Gastroesophageal sphincter (tissue), 3 donors: ENCODE measurements around the gene RASGRP1.

Experiments
- EP300 ChIP-seq: sonication (generic); formaldehyde crosslinking; IDR thresholded peaks from one replicate; pipeline ENCODE4 v1.6.1; 2017; ENCODE audit warnings: antibody characterized with exemption, mild to moderate bottlenecking
- POLR2A ChIP-seq, 2 donors: fragments of 450-650 bp; IDR thresholded peaks; one replicate each; pipeline ENCODE4 v1.6.1; 2017; ENCODE audit warnings: antibody characterized with exemption in 2 of 2, mild to moderate bottlenecking in 2 of 2, moderate library complexity in 1 of 2
- POLR2AphosphoS5 ChIP-seq: sonication (generic); formaldehyde crosslinking; IDR thresholded peaks from one replicate; pipeline ENCODE4 v1.6.1; 2017; ENCODE audit warnings: antibody characterized with exemption
- TF ChIP-seq, protein P1 (sequence below), 4 experiments: fragments of 200-600 bp in 2 of 4; fragments of 450-650 bp in 2 of 4; sonication (generic) in 1 of 4; IDR thresholded peaks; one replicate each; pipeline ENCODE4 v1.5.1; 2017 to 2019; ENCODE audit warnings: antibody characterized with exemption in 4 of 4, mild to moderate bottlenecking in 2 of 4, moderate library complexity in 2 of 4

DNA sequence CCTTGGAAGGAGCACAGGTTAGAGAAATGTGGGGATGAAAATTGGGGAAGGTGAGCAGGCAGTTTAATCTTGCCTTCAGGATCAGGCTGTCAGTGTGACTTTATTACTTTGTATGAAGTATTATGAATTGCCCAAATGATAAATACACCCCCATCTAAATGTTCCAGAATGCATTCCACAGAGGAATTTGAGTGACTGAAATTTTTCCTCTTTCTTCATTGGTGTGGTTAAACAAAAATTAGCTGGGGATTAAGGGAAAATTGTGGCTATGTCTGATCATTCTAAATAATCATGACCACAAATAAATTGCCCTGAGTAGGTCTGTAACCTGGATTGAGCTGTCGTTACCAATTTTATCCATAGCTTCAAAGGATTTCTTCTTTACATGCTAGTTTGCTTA, 77.2 kb downstream of the RASGRP1 start:
- TF ChIP-seq, protein P1, sequence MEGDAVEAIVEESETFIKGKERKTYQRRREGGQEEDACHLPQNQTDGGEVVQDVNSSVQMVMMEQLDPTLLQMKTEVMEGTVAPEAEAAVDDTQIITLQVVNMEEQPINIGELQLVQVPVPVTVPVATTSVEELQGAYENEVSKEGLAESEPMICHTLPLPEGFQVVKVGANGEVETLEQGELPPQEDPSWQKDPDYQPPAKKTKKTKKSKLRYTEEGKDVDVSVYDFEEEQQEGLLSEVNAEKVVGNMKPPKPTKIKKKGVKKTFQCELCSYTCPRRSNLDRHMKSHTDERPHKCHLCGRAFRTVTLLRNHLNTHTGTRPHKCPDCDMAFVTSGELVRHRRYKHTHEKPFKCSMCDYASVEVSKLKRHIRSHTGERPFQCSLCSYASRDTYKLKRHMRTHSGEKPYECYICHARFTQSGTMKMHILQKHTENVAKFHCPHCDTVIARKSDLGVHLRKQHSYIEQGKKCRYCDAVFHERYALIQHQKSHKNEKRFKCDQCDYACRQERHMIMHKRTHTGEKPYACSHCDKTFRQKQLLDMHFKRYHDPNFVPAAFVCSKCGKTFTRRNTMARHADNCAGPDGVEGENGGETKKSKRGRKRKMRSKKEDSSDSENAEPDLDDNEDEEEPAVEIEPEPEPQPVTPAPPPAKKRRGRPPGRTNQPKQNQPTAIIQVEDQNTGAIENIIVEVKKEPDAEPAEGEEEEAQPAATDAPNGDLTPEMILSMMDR (IDR thresholded peaks at IDR 0.05): no peak
- no peak for TF ChIP-seq EP300
- TF ChIP-seq POLR2A (IDR thresholded peaks at IDR 0.05): no peak
- TF ChIP-seq POLR2AphosphoS5: no peak
